Kidney (tissue), 14 donors: ENCODE measurements around the gene RASL11B. TPM values are rescaled to one million over a fixed set of nuclear protein-coding genes. Genes with fewer than 3 reads are reported as not detected.
A peak's percentile ranks its signal among the peaks of the same experiment; 100 is the strongest.

Source experiments
- DNase-seq, 5 donors: peaks; one replicate each; pipeline ENCODE4 v3.0.0-alpha.2; 2013 to 2020
- FAIRE-seq: peaks from 2 replicates; lab custom pipeline; 2012; peaks lifted over from hg19 to GRCh38; lab: Jason Lieb, UNC
- H3K27ac ChIP-seq, 2 donors: one replicate each; pipeline ENCODE4 v1.7.0; 2013; ENCODE audit warnings: low read depth in 2 of 2, low read length in 2 of 2, inconsistent platforms in 1 of 2
- H3K27me3 ChIP-seq: one replicate; pipeline ENCODE4 v1.7.1; 2013; ENCODE audit warnings: low read length, inconsistent platforms; ENCODE audit not compliant: control insufficient read depth, insufficient read depth
- H3K36me3 ChIP-seq, 3 donors: one replicate each; pipeline versions ENCODE4 v1.7.0 to v1.7.1; 2013; ENCODE audit warnings: low read length in 3 of 3, control low read depth in 1 of 3, inconsistent platforms in 1 of 3; ENCODE audit not compliant: insufficient read depth in 3 of 3, control insufficient read depth in 2 of 3
- H3K4me1 ChIP-seq, 3 donors: one replicate each; pipeline versions ENCODE4 v1.7.0 to v1.7.1; 2013; ENCODE audit warnings: low read length in 3 of 3, inconsistent platforms in 1 of 3, low read depth in 1 of 3; ENCODE audit not compliant: control insufficient read depth in 2 of 3, insufficient read depth in 2 of 3
- H3K4me3 ChIP-seq, 3 donors: one replicate each; pipeline versions ENCODE4 v1.7.0 to v1.8.1; 2013; ENCODE audit warnings: low read length in 3 of 3, control low read depth in 1 of 3, inconsistent platforms in 1 of 3
- H3K9ac ChIP-seq, 3 donors: one replicate each; pipeline versions ENCODE4 v1.7.0 to v1.7.1; 2013; ENCODE audit warnings: low read length in 3 of 3, control low read depth in 1 of 3, inconsistent platforms in 1 of 3
- H3K9me3 ChIP-seq, 3 donors: one replicate each; pipeline versions ENCODE4 v1.7.0 to v1.7.1; 2013; ENCODE audit warnings: low read length in 3 of 3, control low read depth in 1 of 3, inconsistent platforms in 1 of 3; ENCODE audit not compliant: control insufficient read depth in 2 of 3, insufficient read depth in 1 of 3
- CTCF ChIP-seq: IDR thresholded peaks from 3 replicates; pipeline ENCODE4 v1.5.1; 2012; ENCODE audit warnings: mild to moderate bottlenecking, moderate library complexity, borderline replicate concordance; ENCODE audit not compliant: insufficient read depth; ENCODE audit errors: extremely low read depth
- intact Hi-C: fragments of 100-400 bp; cut with DNase I; formaldehyde crosslinking; loops from one replicate; pipeline ENCODE4 v1.11.1; 2022
- polyA plus RNA-seq: library from polyadenylated mRNA; stranded (reverse); fragments of 350-450 nt; fragmentation: Illumina TruSeq; extraction: RNeasy Lipid Tissue Mini Kit (QIAGEN cat#74804); gene quantifications from one replicate; pipeline ENCODE4 v1.2.3, GENCODE V29; 2014; ENCODE audit warnings: low read depth, low replicate concordance; ENCODE audit not compliant: insufficient read depth
- total RNA-seq: library from RNA; stranded (reverse); fragmentation: NEBNext Ultra II Directional; extraction: Animal tissue kit (Norgen Biotek cat#: 25700); gene quantifications from one replicate; pipeline ENCODE4 v1.2.1, GENCODE V29; 2021
- donor health status: control.
- donor health status: control.
- donor health status: control.
- donor health status: control.
- donor health status: control.
- donor health status: DM: yes; HTN: yes; CAD: no.
- donor health status: Normal renal cell carcinoma (clear cell type).

The RASL11B gene
- total and polyA plus RNA-seq, 2 donors from 2014 or later = 4.3 to 45.9 TPM

GRCh38 chr4:52868133-52868532 is 6.0 kb downstream of the RASL11B start:
- no peak overlapping the region for H3K27ac ChIP-seq
- peak; percentile 9 for TF ChIP-seq CTCF
- FAIRE-seq = no peak

GRCh38 chr4:52869196-52869595 is 7.1 kb downstream of the RASL11B start:
- intact Hi-C loops = no loop called here
- Histone ChIP-seq H3K27me3 (no peaks in the 10 kb centered on the region), H3K4me1 (peaks cover 0 to 16% (median 4%) of the 10 kb centered on the region in 3 donors), H3K36me3 (peaks cover 0 to 6% (median 3%) of the 10 kb centered on the region in 3 donors), H3K4me3 (no peak overlapping the region), H3K27ac (no peak overlapping the region), H3K9ac (no peak overlapping the region), H3K9me3 (no peaks in the 10 kb centered on the region)
- no peak for TF ChIP-seq CTCF
- FAIRE-seq (no peak), DNase-seq (peak; percentile 58 to 91 (median 75))

More at GRCh38 chr4:52868133-52868532, 6.0 kb downstream of the RASL11B start:
- Histone ChIP-seq H3K4me3 (no peak overlapping the region), H3K4me1 (peaks cover 0 to 16% (median 4%) of the 10 kb centered on the region in 3 donors), H3K27me3 (no peaks in the 10 kb centered on the region), H3K9me3 (no peaks in the 10 kb centered on the region), H3K9ac (no peak overlapping the region), H3K36me3 (peaks cover 0 to 6% (median 3%) of the 10 kb centered on the region in 3 donors)
- peak; percentile 76 to 90 (median 83) for DNase-seq
- intact Hi-C loops = no loop called here

- DNase-seq (no peak), FAIRE-seq (no peak)
- Histone ChIP-seq H3K9me3 (no peaks in the 10 kb centered on the region), H3K4me3 (no peak overlapping the region), H3K4me1 (peaks cover 0 to 16% (median 4%) of the 10 kb centered on the region in 3 donors), H3K36me3 (peaks cover 0 to 6% (median 3%) of the 10 kb centered on the region in 3 donors), H3K27me3 (no peaks in the 10 kb centered on the region), H3K9ac (no peak overlapping the region), H3K27ac (no peak overlapping the region)
- TF ChIP-seq CTCF = no peak
- intact Hi-C loops = no loop called here
These were observed 7.5 kb downstream of the RASL11B start for GRCh38 chr4:52869656-52870055.

GRCh38 chr4:52870225-52870624 is 8.1 kb downstream of the RASL11B start:
- Histone ChIP-seq H3K9ac (no peak overlapping the region), H3K27ac (no peak overlapping the region), H3K36me3 (peaks cover 0 to 4% (median 3%) of the 10 kb centered on the region in 3 donors), H3K4me1 (peaks cover 0 to 14% (median 4%) of the 10 kb centered on the region in 3 donors), H3K9me3 (no peaks in the 10 kb centered on the region), H3K27me3 (no peaks in the 10 kb centered on the region), H3K4me3 (no peak overlapping the region)
- TF ChIP-seq CTCF = no peak
- intact Hi-C loops = no loop called here
- FAIRE-seq (no peak), DNase-seq (no peak)
